ENCODE data around the gene TMEM201.

DNA sequence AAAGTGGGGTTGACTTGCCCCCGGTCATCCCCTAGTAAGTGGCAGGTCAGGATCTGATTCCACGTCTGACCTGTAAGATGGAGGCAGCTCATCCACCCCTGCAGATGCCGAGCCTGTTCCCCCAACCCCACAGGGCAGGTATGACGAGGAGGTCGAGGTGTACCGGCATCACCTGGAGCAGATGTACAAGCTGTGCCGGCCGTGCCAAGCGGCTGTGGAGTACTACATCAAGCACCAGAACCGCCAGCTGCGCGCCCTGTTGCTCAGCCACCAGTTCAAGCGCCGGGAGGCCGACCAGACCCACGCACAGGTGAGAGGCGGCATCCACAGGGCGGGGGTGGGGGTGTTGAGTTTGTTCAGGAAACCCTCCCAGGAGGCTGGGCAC, 9.6 kb downstream of the TMEM201 start:
- TF ChIP-seq POLR2A (IDR thresholded peaks at IDR 0.05; ENCODE audit: low read length), result no peak
- TF ChIP-seq GATA1 (IDR thresholded peaks at IDR 0.05; ENCODE audit: low read depth, low read length), result no peak
